Ishikawa (cell line): Measurements from ENCODE around the gene MST1R.

ENCODE experiments used
- FOXM1 ChIP-seq: IDR thresholded peaks from 2 replicates; pipeline ENCODE4 v1.6.1; 2012; ENCODE audit warnings: low read depth, borderline replicate concordance
- MAX ChIP-seq: IDR thresholded peaks from 2 replicates; pipeline ENCODE4 v1.6.1; 2012
- NFIC ChIP-seq: IDR thresholded peaks from 2 replicates; pipeline ENCODE4 v1.6.1; 2012
- REST ChIP-seq: IDR thresholded peaks from 2 replicates; pipeline ENCODE4 v1.6.1; 2012; ENCODE audit warnings: low read depth, mild to moderate bottlenecking
- TAF1 ChIP-seq: IDR thresholded peaks from 2 replicates; pipeline ENCODE4 v1.6.1; 2012; ENCODE audit warnings: low read depth, mild to moderate bottlenecking

GRCh38 chr3:49871531-49872153 is 32.0 kb downstream of the MST1R start:
- TF ChIP-seq MAX, result peak; percentile 73
- TF ChIP-seq TAF1, result no peak
- TF ChIP-seq NFIC, result no peak
- TF ChIP-seq FOXM1, result no peak
- no peak for TF ChIP-seq REST
